ENCODE measurements around the gene TSPAN9.

- no peak for TF ChIP-seq CTCF (IDR thresholded peaks at IDR 0.05; ENCODE audit: insufficient read depth, low read length, poor library complexity, severe bottlenecking)
- TF ChIP-seq EZH2phosphoT487 (conservative IDR thresholded peaks at IDR 0.05; ENCODE audit: low read length): no peak
Observed at GRCh38 chr12:3308609-3309008, 231.4 kb downstream of the TSPAN9 start.

Measured in SU-DHL-6 (cell line).